VCaP (cell line): Measurements from ENCODE around the gene BIK.

Source experiments
- H3K27ac ChIP-seq: fragments of 450-650 bp; 2 replicates; pipeline ENCODE4 v1.5.1; 2017
- TF ChIP-seq, protein P1 (sequence below): fragments of 450-650 bp; conservative IDR thresholded peaks from 2 replicates; pipeline ENCODE4 v1.5.1; 2017; ENCODE audit warnings: mild to moderate bottlenecking, moderate library complexity

BIK gene

DNA sequence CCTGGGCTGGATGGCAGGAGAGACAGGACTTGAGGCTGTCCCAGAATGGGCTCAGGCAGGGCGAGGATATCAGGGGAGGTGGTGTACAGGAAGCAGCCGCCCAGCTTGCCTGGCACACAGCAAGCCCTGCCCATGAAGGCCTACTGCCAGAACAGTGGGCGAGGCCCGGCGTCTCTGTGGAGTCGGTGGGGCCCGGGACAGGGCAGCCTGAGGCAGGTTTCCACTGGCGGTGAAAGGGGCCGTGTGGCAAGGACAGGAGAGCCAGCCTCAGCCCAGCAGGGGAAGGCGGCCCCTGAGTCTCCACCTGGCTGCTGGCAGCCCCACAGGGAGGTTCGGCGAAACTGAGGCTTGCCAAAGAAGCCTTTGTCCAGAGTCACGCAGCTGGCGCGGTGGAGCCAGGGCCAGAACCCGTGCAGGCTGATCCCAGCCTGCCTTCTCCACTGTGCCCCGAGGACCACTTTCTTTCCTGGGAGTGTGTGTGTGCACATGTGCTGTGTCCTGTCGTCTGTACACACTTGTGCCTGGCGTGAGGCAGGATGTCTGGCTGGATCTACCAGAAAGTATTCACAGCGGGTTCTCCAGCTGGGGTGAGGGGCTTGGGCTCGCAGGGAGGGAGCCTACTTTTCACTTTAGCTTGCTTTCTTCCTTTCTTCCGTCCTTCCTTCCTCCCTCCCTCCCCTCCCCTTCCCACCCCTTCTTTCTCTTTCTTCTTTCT is 42.0 kb downstream of the BIK start:
- H3K27ac ChIP-seq = peak overlapping the region; percentile 94
- TF ChIP-seq, protein P1, sequence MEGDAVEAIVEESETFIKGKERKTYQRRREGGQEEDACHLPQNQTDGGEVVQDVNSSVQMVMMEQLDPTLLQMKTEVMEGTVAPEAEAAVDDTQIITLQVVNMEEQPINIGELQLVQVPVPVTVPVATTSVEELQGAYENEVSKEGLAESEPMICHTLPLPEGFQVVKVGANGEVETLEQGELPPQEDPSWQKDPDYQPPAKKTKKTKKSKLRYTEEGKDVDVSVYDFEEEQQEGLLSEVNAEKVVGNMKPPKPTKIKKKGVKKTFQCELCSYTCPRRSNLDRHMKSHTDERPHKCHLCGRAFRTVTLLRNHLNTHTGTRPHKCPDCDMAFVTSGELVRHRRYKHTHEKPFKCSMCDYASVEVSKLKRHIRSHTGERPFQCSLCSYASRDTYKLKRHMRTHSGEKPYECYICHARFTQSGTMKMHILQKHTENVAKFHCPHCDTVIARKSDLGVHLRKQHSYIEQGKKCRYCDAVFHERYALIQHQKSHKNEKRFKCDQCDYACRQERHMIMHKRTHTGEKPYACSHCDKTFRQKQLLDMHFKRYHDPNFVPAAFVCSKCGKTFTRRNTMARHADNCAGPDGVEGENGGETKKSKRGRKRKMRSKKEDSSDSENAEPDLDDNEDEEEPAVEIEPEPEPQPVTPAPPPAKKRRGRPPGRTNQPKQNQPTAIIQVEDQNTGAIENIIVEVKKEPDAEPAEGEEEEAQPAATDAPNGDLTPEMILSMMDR = no peak

- TF ChIP-seq, protein P1 = no peak
- H3K27ac ChIP-seq = peak overlapping the region; percentile 16; the same call in 1 of the 2 replicates
Measured at GRCh38 chr22:43153899-43154298, 43.3 kb downstream of the BIK start.

DNA sequence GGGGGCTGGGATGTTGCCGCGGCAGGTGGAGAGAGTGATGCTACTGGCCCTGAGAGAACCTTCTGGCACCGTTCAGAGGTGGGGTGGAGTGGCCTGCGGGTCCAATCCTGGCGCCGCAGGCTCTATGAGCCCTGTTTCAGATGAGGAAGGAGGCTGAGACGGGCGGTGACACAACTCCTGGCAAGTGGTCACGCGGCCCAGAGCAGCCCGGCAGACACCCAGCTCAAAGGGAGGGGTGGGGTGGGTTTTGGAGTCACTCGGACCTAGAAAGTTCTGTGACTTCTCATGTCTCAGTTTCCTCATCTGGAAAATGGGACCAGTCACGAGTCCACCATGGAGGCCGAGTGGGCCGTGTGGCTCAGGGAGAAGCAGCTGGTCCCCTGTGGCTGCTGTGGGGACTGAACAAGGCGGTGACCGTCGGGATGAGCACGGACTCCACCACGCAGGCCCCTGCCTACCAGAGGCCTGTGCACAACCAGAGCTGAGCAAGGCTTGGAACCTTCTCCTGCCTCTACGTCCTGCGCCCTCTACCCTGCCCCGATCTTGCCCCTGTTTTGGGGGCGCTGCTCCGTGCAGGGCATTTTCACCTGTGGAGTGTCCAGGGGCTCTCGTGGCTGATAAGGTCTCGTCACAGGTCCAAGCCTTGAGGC is 44.5 kb downstream of the BIK start:
- no peak overlapping the region for H3K27ac ChIP-seq
- TF ChIP-seq, protein P1 = no peak

DNA sequence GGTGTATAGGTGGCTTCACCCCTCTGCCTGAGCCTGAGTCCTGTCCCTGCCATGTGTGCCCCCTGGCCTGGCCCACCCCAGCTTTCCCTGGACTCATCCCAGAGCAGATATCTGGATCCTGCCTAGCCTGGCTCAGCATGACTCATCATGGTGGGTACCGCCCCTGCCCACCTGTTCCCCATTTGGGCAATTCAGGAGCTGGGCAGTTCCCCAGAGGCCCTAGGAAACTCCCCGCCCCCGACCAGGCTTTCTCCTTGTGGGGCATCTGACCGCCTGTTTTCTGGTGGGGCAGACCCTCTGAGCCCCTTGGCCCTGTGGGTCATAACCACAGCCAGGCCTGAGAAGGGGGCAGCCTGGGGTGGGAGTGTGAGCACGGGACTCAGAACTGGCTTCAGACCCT is 45.2 kb downstream of the BIK start:
- H3K27ac ChIP-seq = no peak overlapping the region
- TF ChIP-seq, protein P1 = no peak

DNA sequence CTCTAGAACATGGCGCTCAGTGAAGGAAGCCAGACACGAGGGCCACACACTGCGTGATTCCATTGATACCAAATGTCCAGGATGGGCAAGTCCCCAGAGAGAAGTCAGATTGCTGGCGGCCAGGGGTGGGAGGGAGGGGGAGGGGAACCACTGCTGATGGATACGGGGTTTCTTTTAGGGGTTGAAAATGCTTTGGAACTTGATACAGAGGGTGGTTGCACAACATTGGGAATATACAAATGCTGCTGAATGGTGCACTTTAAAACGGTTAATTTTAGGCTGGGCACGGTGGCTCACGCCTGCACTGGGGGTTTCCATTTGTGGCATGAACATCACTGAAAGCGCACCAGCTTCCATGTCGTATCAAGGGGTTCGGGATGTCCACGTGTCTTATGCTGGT is 45.9 kb downstream of the BIK start:
- H3K27ac ChIP-seq = no peak overlapping the region
- TF ChIP-seq, protein P1 = no peak

GRCh38 chr22:43157874-43158546 is 47.5 kb downstream of the BIK start:
- TF ChIP-seq, protein P1 = no peak
- no peak overlapping the region for H3K27ac ChIP-seq

DNA sequence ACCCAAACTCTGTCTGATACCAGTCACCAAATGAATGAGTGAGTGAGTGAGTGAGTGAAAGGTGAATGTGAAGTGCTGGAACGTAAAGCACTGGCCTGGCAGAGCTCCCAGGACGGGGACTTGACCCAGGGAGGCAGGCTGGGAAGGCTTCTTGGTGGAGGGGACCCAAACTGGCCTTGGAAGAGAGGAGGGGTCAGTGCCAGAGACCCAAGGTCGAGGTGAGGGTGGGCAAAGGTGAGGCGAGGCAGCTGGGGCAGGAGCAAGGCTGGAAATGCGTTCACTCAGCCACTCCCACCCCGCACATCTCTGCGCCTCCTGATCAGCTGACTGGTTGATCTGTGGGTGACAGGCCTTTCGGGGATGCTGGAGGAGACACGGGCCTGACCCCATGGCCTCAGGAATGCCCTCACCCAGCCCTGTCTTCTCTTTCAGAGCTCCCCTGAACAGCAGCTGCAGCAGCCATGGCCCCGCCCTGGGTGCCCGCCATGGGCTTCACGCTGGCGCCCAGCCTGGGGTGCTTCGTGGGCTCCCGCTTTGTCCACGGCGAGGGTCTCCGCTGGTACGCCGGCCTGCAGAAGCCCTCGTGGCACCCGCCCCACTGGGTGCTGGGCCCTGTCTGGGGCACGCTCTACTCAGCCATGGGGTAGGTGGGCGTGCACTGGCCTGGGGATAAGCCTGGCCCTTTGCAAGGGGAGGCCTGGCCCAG is 48.4 kb downstream of the BIK start:
- TF ChIP-seq, protein P1 = no peak
- H3K27ac ChIP-seq = no peak overlapping the region
